ENCODE results near the gene LDLRAD2. TPM values are rescaled to one million over a fixed set of nuclear protein-coding genes. Genes with fewer than 3 reads are reported as not detected.

Gene LDLRAD2
- total and polyA plus RNA-seq, 9 of the 15 experiments (the other 6 are each of a cell fraction or from before 2014, with no cell fraction given) = 0.45 to 0.48 TPM; not detected in 7

DNA sequence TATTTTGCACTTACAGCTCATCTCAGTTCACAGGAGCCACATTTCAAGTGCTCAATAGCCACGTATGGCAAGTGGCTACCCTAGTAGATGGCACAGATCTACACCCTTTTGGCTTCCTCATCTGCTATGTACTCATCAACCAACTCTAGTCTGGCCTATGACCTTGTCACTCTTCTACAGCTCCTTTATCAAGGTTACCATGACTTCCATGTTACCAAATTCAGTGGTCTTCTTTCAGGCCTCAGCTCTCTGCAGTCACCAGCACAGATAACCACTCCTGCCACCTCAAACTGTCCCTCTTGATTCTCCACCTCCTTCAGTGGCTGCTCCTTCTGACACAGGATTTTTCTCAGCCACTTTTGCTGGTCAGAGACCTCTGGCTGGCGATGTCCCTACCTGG, 17.4 kb upstream of the LDLRAD2 start:
- no peaks in the 10 kb centered on the region for H4K20me1 ChIP-seq (replicated peaks; ENCODE audit: control insufficient read depth, insufficient read depth, low read length)
- POLR2A ChIA-PET = interaction anchor here (0.8 to 1.9 kb wide), 4 partner anchors 10 to 13 kb away, joined by 3 to 7 read pairs (median 5); no protein-coding TSS in a partner anchor

DNA sequence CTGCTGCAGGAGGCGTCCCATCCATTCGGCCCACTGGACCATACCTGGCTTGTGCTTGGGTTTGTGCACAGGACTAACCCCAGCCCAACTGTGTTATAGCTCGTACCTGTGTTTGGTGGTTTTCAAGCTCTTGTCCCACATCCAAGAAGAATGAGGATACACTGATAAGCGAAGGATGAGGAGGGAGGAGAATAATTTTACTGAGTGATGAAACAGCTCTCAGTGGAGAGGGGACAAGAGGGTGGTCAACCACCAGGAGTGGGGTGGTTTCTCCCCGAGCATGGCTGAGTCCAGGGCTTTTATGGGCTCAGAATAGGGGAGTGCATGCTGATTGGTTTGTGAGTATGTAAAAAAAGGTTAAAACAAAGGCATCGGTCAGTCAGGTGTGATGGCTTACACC, 17.0 kb upstream of the LDLRAD2 start:
- Histone ChIP-seq H4K20me1 (replicated peaks; ENCODE audit: control insufficient read depth, insufficient read depth, low read length) (no peaks in the 10 kb centered on the region), H3K9me1 (ENCODE audit: control insufficient read depth, insufficient read depth, low read length) (no peaks in the 10 kb centered on the region), H3K4me1 (replicated peaks in 1 of 2; ENCODE audit: control insufficient read depth in 2 of 2, insufficient read depth in 2 of 2, low read length in 2 of 2) (peaks cover 7 to 18% of the 10 kb centered on the region in 2 experiments), H3K4me2 (ENCODE audit: insufficient read depth, low read length) (no peak overlapping the region), H2AFZ (ENCODE audit: low read depth, low read length) (peak overlapping the region; percentile 53; the same call in 1 of the 2 replicates), H3K9ac (ENCODE audit: insufficient read depth in 1 of 2, low read depth in 2 of 2, low read length in 2 of 2) (no peak overlapping the region), H3K27ac (ENCODE audit: extremely low read depth, low read depth, low read length) (0 out of 3 replicates have a peak overlapping the region, but pooled peaks have one; percentile 45), H3K4me3 (no peak overlapping the region), H3K79me2 (ENCODE audit: control insufficient read depth, insufficient read depth, low read length) (no peaks in the 10 kb centered on the region), H3K27me3 (ENCODE audit: control insufficient read depth in 2 of 2, insufficient read depth in 2 of 2, low read length in 2 of 2) (no peaks in the 10 kb centered on the region), H3K36me3 (ENCODE audit: control insufficient read depth, insufficient read depth, low read length) (no peaks in the 10 kb centered on the region; the same call in 2 of the 3 replicates), H3K9me3 (replicated peaks; ENCODE audit: control insufficient read depth, insufficient read depth, low read depth, low read length) (peaks cover 12% of the 10 kb centered on the region)
- intact Hi-C loops (cut with micrococcal nuclease) (no loop called here), in situ Hi-C loops (cut with MboI) (no loop called here)
- 79% methylated on average over 6 of the region's 6 CpGs for WGBS (ENCODE audit: insufficient coverage, low coverage, missing lambda C conversion rate)
- POLR2A ChIA-PET = interaction anchor here (1.1 to 1.9 kb wide), 3 partner anchors 10 to 13 kb away, joined by 4 to 7 read pairs (median 6); no protein-coding TSS in a partner anchor
- FAIRE-seq (no peak), DNase-seq (ENCODE audit: extremely low read depth in 1 of 4, low spot score in 3 of 4) (peak in 1 of 4 experiments; percentile 26), ATAC-seq (no peak)
- BruUV-seq (replicated peaks) = no TSS peak
- CTCF ChIA-PET (ENCODE audit: low intra/inter-chr PET ratio) = no interaction called here
- no peak for TF ChIP-seq TARDBP (IDR thresholded peaks at IDR 0.05)
- TF ChIP-seq ZEB2 (IDR thresholded peaks at IDR 0.05) = peak; percentile 44; the same call in 1 of the 2 replicates
- TF ChIP-seq CXXC5 (CRISPR knock-in tag; IDR thresholded peaks at IDR 0.05) = no peak
- TF ChIP-seq HOXB6 (CRISPR knock-in tag; IDR thresholded peaks at IDR 0.05; ENCODE audit: borderline replicate concordance) = no peak
- TF ChIP-seq, protein P1, sequence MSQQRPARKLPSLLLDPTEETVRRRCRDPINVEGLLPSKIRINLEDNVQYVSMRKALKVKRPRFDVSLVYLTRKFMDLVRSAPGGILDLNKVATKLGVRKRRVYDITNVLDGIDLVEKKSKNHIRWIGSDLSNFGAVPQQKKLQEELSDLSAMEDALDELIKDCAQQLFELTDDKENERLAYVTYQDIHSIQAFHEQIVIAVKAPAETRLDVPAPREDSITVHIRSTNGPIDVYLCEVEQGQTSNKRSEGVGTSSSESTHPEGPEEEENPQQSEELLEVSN (IDR thresholded peaks at IDR 0.05; ENCODE audit: borderline replicate concordance in 1 of 2, extremely low read depth in 1 of 2, insufficient read depth in 1 of 2, insufficient read length in 1 of 2, low read depth in 1 of 2, low read length in 1 of 2, poor library complexity in 1 of 2, severe bottlenecking in 1 of 2) = no peak
- no peak for TF ChIP-seq ZNF146 (CRISPR knock-in tag; IDR thresholded peaks at IDR 0.05; ENCODE audit: unreplicated experiment)
- TF ChIP-seq RFX5 (IDR thresholded peaks at IDR 0.05; ENCODE audit: low read depth, low read length) = no peak
- TF ChIP-seq, protein P2, sequence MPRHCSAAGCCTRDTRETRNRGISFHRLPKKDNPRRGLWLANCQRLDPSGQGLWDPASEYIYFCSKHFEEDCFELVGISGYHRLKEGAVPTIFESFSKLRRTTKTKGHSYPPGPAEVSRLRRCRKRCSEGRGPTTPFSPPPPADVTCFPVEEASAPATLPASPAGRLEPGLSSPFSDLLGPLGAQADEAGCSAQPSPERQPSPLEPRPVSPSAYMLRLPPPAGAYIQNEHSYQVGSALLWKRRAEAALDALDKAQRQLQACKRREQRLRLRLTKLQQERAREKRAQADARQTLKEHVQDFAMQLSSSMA (CRISPR knock-in tag; IDR thresholded peaks at IDR 0.05) = no peak
- TF ChIP-seq, protein P3, sequence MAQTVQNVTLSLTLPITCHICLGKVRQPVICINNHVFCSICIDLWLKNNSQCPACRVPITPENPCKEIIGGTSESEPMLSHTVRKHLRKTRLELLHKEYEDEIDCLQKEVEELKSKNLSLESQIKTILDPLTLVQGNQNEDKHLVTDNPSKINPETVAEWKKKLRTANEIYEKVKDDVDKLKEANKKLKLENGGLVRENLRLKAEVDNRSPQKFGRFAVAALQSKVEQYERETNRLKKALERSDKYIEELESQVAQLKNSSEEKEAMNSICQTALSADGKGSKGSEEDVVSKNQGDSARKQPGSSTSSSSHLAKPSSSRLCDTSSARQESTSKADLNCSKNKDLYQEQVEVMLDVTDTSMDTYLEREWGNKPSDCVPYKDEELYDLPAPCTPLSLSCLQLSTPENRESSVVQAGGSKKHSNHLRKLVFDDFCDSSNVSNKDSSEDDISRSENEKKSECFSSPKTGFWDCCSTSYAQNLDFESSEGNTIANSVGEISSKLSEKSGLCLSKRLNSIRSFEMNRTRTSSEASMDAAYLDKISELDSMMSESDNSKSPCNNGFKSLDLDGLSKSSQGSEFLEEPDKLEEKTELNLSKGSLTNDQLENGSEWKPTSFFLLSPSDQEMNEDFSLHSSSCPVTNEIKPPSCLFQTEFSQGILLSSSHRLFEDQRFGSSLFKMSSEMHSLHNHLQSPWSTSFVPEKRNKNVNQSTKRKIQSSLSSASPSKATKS (CRISPR knock-in tag; IDR thresholded peaks at IDR 0.05) = no peak
- TF ChIP-seq ZFP30 (CRISPR knock-in tag; IDR thresholded peaks at IDR 0.05; ENCODE audit: borderline replicate concordance) = no peak

More for the DNA sequence above, 17.4 kb upstream of the LDLRAD2 start:
- Histone ChIP-seq H3K4me1 (replicated peaks in 1 of 2; ENCODE audit: control insufficient read depth in 2 of 2, insufficient read depth in 2 of 2, low read length in 2 of 2) (peaks cover 10 to 22% of the 10 kb centered on the region in 2 experiments), H3K9me3 (replicated peaks; ENCODE audit: control insufficient read depth, insufficient read depth, low read depth, low read length) (peaks cover 12% of the 10 kb centered on the region), H3K4me2 (ENCODE audit: insufficient read depth, low read length) (no peak overlapping the region), H3K9me1 (ENCODE audit: control insufficient read depth, insufficient read depth, low read length) (no peaks in the 10 kb centered on the region), H3K9ac (ENCODE audit: insufficient read depth in 1 of 2, low read depth in 2 of 2, low read length in 2 of 2) (0 out of 4 replicates have a peak overlapping the region, but pooled peaks of 1 of the 2 experiments have one; percentile 3), H2AFZ (ENCODE audit: low read depth, low read length) (peak overlapping the region; percentile 53), H3K27me3 (ENCODE audit: control insufficient read depth in 2 of 2, insufficient read depth in 2 of 2, low read length in 2 of 2) (no peaks in the 10 kb centered on the region), H3K4me3 (no peak overlapping the region), H3K27ac (ENCODE audit: extremely low read depth, low read depth, low read length) (peak overlapping the region; percentile 45; the same call in 2 of the 3 replicates), H3K36me3 (ENCODE audit: control insufficient read depth, insufficient read depth, low read length) (no peaks in the 10 kb centered on the region; the same call in 2 of the 3 replicates), H3K79me2 (ENCODE audit: control insufficient read depth, insufficient read depth, low read length) (no peaks in the 10 kb centered on the region)
- no peak for TF ChIP-seq POLR2G (IDR thresholded peaks at IDR 0.05; ENCODE audit: low read depth, low read length)
- peak; percentile 24; the same call in 1 of the 2 replicates for TF ChIP-seq RFX1 (IDR thresholded peaks at IDR 0.05)
- peak; percentile 36 for TF ChIP-seq CBFA2T3 (IDR thresholded peaks at IDR 0.05)
- BruUV-seq (replicated peaks) = no TSS peak
- no peak for ATAC-seq
- no peak for FAIRE-seq
- 85% methylated on average over 2 of the region's 2 CpGs for WGBS (ENCODE audit: insufficient coverage, low coverage, missing lambda C conversion rate)
- in situ Hi-C loops (cut with MboI) = no loop called here
- peak in 1 of 4 experiments; percentile 50 for DNase-seq (ENCODE audit: extremely low read depth in 1 of 4, low spot score in 3 of 4)
- intact Hi-C loops (cut with micrococcal nuclease) = no loop called here
- CTCF ChIA-PET (ENCODE audit: low intra/inter-chr PET ratio) = no interaction called here

All from K562 (cell line).